Stimulated activated CD8-positive, alpha-beta memory T cell treated with anti-CD3 and anti-CD28 coated beads, Interleukin-15, amount 100 ng/mL, for 1 hour (primary cell): ENCODE data around the gene SMC6.

Source experiments
- DNase-seq: peaks from one replicate; pipeline ENCODE4 v3.0.0-alpha.2; 2020; ENCODE audit warnings: low read depth

The SMC6 gene

GRCh38 chr2:17646838-17647701 lies 106.5 kb downstream of the SMC6 start:
- no peak for DNase-seq

DNA sequence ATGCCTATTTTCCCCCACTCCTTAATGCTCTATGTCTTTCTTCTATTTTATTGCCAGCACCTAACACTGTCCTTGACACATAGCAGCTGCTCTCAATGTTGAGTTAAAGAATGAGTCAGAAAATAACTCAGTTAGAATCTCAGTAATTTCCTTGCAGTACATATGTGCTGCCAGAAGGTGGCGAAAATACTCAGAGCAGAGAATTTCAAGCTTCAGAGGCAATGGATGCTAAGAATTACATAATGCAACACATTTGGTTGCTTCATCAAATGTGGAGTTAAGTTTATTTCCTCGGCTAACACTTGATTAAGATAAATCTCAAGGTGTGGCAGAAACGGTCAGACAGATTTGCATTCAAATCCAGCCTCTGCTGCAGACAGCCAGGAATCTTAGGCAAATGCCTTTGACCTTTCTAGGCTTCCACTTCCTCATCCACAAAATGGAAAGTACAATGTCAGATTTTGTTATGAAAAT lies 107.5 kb downstream of the SMC6 start:
- peak; percentile 16 for DNase-seq

DNA sequence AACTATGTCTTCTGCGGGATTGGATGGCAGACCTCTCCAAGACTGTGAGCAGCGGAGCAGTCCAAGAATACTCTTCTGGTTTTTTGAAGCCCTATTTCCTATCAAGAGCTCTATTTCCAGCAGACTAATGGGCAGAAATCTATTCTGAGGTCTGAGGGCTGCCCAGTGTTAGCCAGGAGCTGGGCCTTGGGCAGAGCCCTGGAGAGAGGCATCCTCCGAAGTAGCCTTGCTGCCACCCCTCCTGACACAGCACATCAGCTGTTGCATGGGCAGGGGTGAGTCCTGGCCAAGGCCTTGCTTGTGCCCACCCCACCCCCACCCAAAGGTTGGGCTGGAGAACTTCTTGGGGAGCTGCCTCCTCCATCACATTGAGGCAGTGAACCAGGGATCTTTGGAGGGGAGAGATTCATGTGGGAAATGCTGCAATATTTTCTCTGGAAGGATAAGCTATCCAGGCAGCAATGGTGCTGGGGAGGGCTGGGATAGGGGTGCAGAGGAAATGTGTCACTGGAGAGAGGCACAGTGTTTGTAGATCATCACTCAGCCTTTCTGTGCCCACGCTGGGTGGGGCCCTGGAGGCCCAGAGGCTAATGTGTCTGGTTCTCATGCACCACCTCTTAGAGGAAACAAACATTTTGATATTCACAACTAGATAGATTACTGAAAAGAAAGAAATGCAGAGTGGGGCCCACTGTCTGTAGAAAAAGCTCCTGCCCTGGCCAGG lies 108.5 kb downstream of the SMC6 start:
- no peak for DNase-seq

DNA sequence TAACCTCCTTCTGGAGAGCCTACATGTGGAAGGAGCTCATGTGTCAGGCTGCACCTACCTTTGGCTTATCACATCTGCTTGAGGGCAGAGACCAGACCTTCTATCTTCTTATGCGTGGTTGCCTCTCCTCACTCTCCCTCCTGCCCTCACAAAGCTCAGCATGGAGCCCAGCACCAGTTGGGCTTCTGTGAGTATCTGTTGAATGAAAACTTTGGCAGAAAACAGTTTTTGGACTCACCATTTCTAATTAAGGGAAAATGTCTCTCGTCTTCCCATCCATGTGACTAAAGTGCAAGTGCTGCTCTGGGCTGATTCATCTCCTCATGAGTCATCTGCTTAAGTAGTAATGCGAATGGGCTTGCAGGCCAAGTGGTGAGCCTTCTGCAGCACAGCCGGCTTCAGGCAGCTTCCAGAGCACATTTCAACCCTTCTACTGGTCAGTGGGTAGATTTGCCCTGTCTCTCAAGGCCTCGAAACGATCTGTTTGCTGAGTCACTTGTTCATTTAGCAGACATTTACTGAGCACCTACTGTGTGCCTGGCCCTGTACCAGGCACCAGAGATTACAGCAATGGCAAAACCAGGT lies 110.5 kb downstream of the SMC6 start:
- no peak for DNase-seq

GRCh38 chr2:17640406-17640805 lies 113.2 kb downstream of the SMC6 start:
- DNase-seq, result no peak

- DNase-seq, result no peak
Observed at GRCh38 chr2:17638196-17638743, 115.3 kb downstream of the SMC6 start.

DNA sequence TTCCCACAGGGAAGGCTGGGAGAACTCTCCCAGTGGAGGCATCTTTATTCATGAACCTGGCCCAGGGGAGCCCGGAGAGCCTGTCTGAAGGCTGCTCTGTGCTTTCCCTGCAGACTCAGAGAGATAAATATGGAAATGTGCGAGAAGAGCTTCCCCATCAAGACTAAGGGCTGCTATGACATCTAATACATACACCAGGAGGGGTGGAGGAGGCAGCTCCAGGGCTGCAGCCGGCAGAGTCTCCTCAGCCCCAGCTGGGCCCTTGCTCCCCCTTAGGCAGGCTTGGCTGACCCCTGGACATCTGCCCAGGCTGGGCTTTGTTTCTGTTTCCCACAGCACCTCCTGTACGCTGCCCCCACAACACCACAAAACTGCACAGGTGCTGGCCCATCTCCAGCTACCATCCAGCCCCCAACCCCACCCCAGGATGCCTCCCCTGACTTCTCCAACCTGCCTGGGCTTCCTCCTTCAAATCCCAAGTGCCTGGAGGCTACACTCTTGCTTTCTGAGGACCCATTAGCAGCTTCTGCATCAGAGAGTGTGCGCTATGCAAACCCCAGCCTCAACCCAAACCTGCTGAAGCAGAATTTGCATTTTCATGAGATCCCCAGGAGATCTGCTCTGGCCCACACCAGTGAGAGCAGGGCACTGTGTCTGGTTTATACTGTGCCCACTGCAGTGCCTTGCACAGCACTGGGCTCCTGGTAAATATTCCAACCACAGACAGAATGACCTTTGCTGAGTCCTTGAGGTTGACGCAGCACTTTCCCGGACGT lies 116.3 kb downstream of the SMC6 start:
- DNase-seq, result no peak

DNA sequence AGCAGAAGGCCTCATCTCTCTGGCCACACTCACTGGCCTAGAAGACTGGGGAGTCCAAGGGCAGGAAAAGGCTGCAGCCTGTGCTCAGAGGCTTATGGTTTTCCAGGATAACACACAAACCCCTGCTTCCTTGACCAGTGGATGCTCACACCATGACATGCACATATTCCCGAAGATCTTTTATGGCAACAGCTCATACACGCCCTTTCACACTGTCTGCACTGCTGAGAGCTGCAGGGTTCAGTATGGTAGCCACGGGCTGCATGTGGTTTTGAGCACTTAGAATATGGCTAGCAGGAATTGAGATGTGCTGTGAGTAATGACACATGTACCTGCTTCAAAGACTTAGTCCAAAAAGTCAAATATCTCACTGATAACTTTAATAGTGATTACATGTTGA lies 117.4 kb downstream of the SMC6 start:
- no peak for DNase-seq

GRCh38 chr2:17634997-17635396 lies 118.6 kb downstream of the SMC6 start:
- no peak for DNase-seq

GRCh38 chr2:17630089-17630488 lies 123.5 kb downstream of the SMC6 start:
- no peak for DNase-seq

- no peak for DNase-seq
Observed at GRCh38 chr2:17628349-17629261, 125.0 kb downstream of the SMC6 start.

DNA sequence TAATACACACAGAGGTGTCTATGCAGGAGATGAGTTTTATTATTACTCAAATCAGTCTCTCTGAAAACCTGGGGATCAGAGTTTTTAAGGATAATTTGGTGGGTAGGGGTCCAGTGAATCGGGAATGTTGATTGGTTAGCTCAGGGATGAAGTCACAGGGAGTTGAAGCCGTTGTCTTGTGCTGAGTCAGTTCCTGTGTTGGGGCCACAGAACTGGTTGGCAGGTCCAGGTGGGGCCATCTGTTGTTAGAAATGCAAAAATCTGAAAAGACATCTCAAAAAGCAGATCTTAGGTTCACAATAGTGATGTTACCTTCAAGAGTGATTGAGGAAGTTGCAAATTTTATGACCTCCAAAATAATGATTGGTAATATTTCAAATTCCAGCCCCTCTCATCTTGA lies 126.2 kb downstream of the SMC6 start:
- DNase-seq, result no peak

DNA sequence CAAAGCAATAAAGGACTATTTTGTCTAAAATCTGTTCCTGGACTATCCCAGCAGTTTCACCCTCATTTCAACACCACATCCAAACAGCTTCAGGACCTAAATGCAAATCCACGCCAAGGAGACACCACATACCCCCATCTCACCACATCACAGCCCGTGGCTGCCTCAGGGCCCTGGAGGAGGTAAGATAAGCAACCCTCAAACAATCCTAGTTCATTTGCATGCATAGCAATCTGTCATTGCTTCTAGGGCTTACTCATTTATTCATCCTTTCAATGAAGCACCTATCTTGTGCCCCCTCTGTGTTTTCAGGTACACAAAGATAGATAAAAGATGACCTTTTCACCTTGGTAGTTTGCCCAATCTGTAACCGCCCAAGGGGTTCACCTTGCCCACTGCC lies 126.6 kb downstream of the SMC6 start:
- DNase-seq, result no peak

- no peak for DNase-seq
Observed at GRCh38 chr2:17625446-17625845, 128.2 kb downstream of the SMC6 start.

DNA sequence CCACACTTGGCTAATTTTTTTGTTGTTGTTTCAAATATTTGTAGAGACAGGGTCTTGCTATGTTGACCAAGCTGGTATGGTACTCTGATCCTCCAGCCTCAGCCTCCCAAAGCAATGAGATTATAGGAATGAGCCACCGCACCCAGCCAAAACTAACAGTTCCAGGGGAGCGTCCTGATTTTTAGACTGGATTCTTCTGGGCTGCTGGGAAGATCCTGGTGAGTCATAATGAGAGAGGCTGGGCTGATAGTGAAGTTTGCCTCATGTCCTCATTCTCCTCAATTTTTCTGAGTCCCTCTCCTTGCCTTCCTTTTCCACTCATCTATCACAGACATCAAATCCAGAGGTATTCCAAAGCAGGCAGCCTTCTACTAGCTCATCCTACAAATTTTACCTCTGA lies 131.8 kb downstream of the SMC6 start:
- no peak for DNase-seq

DNA sequence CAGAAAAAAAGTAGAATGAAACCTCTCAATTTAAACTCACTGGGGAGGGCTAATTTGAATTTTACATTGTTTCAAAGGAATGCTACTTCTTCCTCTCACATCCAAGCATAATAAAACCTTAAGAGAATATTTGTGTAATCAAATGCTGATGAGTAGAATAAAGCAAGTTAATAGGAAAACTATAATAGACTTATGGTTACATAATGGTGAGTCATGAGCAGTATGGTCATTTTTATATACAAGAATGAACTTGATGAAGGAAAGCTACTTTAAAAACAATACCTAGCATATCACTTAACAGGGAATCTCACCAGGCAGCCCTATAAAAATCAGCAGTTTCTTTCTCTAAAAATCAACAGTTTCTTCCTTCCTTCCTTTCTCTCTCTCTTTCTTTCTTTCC lies 132.8 kb downstream of the SMC6 start:
- DNase-seq, result no peak

- DNase-seq, result no peak
Observed at GRCh38 chr2:17620280-17620679, 133.3 kb downstream of the SMC6 start.

DNA sequence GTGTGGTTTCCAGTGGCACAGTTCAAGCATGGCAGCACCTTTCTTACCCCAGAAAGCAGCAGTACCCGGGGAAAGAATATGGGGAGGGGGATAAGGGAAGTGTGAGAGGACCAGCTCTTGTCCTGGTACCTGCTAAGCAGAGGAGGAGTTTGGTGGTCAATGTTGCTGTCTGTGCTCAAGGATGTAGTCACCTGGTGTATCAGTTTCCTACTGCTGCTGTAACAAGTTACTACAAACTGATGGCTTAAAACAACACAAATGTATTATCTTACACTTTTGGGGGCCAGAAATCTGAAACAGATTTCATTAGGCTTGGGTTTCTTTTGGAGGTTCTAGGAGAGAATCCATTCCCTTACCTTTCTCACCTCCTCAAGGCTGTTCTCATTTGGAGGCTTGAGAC lies 135.7 kb downstream of the SMC6 start:
- DNase-seq, result no peak

DNA sequence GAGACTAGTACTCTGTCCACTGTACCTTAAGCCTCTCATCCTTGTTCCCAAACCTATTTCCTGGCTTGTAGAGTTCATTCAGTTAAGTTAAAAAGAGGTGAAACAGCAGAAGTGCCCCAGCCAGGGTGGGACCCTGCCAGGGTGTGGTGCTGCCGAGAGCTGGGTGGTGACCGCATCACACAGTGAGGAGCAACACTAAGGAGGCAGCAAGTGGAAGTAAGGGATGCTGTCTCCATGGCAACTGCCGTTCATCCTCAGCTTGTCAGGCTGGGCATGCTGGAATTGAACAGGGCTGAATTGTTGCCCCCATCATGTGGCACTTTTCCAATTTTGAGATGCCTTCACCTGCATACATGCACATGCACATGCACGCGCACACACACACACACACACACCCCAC lies 136.1 kb downstream of the SMC6 start:
- no peak for DNase-seq

GRCh38 chr2:17616405-17616804 lies 137.2 kb downstream of the SMC6 start:
- no peak for DNase-seq
